A172 (cell line): ENCODE measurements around the gene TSPY8. TPM values are rescaled to one million over a fixed set of nuclear protein-coding genes. Genes with fewer than 3 reads are reported as not detected.
"Not testable (repeated sequence)": the region's sequence is repeated elsewhere in the genome, so short reads cannot be mapped to it uniquely, and the experiment has no call there.

ENCODE experiments used
- DNase-seq: peaks from one replicate; pipeline ENCODE4 v3.0.0-alpha.2; 2015; ENCODE audit warnings: low spot score
- total RNA-seq: library from RNA; depleted of rRNA; stranded (reverse); fragments of >200 nt; shearing (Covaris generic); gene quantifications from 2 replicates; pipeline ENCODE4 v1.2.3, GENCODE V29; 2014; rRNA removed

The TSPY8 gene
- not detected in 2 replicates for total RNA-seq

DNA sequence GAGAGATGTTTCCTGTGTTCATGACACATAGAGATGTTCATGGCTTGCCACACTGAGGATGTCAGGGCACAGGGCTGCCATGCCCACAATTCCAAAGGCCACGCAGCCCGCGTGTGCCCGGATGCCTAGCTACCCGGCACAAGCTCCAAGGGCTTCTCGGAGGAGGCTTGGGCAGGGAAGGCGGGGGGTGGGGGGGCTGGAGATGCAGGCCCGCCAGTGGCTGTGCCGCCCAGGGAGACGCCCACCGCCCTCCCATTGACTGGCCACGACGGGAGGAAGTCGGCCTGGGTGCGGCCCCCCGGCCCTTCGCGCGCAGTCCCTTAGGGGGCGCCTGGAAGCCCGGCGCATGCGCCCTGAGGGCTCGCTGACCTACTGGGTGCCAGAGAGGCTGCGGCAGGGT is at the start of gene TSPY8:
TSPY8 (plus strand) TSS at position 301 of the 400 bp plus-strand sequence; CDS start at position 347, 46 bp downstream.
- not testable (repeated sequence) for DNase-seq

GRCh38 chrY:9320996-9321395 is 36.6 kb upstream of the TSPY8 start:
- no peak for DNase-seq

DNA sequence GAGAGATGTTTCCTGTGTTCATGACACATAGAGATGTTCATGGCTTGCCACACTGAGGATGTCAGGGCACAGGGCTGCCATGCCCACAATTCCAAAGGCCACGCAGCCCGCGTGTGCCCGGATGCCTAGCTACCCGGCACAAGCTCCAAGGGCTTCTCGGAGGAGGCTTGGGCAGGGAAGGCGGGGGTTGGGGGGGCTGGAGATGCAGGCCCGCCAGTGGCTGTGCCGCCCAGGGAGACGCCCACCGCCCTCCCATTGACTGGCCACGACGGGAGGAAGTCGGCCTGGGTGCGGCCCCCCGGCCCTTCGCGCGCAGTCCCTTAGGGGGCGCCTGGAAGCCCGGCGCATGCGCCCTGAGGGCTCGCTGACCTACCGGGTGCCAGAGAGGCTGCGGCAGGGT is 20.4 kb upstream of the TSPY8 start, which contains the start of gene TSPY4:
TSPY4 (plus strand) TSS at position 301 of the 400 bp plus-strand sequence; CDS start at position 347, 46 bp downstream.
- DNase-seq = not testable (repeated sequence)

- DNase-seq = not testable (repeated sequence)
These were observed 38.9 kb downstream of the TSPY8 start for GRCh38 chrY:9396527-9396926.

DNA sequence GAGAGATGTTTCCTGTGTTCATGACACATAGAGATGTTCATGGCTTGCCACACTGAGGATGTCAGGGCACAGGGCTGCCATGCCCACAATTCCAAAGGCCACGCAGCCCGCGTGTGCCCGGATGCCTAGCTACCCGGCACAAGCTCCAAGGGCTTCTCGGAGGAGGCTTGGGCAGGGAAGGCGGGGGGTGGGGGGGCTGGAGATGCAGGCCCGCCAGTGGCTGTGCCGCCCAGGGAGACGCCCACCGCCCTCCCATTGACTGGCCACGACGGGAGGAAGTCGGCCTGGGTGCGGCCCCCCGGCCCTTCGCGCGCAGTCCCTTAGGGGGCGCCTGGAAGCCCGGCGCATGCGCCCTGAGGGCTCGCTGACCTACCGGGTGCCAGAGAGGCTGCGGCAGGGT is 40.5 kb downstream of the TSPY8 start, which contains the start of gene TSPY3:
TSPY3 (plus strand) TSS at position 301 of the 400 bp plus-strand sequence; CDS start at position 347, 46 bp downstream.
- not testable (repeated sequence) for DNase-seq

Other genes with a start within 250 kb of the TSPY8 start
- gene TSPY4, start 20.3 kb upstream of the TSPY8 start, total RNA-seq = not detected in 2 replicates
- not detected in 2 replicates for gene TSPY3, start 40.6 kb downstream of the TSPY8 start, total RNA-seq
- gene TSPY1, start 109.2 kb downstream of the TSPY8 start, total RNA-seq = 0.24 TPM in 1 of 2 replicates, not detected in the other
- gene TSPY9, start 129.5 kb downstream of the TSPY8 start, total RNA-seq = not detected in 2 replicates
- gene TSPY10, start 170.1 kb downstream of the TSPY8 start, total RNA-seq = 0.24 TPM in 1 of 2 replicates, not detected in the other